GM12892 (cell line): ENCODE measurements around the gene CYP4F22.

Experiments
- POLR2A ChIP-seq: IDR thresholded peaks from 2 replicates; pipeline ENCODE4 v1.6.1; 2011; ENCODE audit warnings: low read depth, low read length, control low read depth
- POLR2AphosphoS5 ChIP-seq: IDR thresholded peaks from 2 replicates; pipeline ENCODE4 v1.6.1; 2011; ENCODE audit warnings: low read depth, low read length, control low read depth

GRCh38 chr19:15577184-15577771, 69.0 kb downstream of the CYP4F22 start:
- no peak for TF ChIP-seq POLR2A
- no peak for TF ChIP-seq POLR2AphosphoS5
